ENCODE data around the gene TMEM198.

Gene TMEM198

GRCh38 chr2:219563271-219563928 is 19.6 kb downstream of the TMEM198 start:
- no peak for DNase-seq

GRCh38 chr2:219565130-219566080 is 21.6 kb downstream of the TMEM198 start:
- no peak for DNase-seq

DNA sequence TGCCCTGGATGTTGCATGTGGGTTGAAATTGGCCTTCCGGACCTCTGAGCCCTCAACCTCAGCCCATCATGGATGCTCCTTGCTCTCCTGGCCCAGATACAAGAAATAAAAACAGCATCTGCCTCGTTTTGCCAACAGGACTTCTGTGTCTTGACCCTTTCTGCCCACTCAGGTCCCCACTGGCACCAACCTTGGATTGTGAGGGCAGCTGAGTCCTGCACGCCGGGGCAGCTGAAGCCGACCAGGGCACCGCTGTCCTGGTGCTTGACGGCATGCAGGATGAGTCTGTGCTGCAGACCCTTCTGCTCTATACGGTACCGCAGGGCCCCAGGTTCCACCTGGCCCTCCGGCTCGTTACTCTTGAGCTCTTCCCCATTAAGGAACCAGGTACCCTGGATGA is 22.8 kb downstream of the TMEM198 start:
- DNase-seq, result no peak

DNA sequence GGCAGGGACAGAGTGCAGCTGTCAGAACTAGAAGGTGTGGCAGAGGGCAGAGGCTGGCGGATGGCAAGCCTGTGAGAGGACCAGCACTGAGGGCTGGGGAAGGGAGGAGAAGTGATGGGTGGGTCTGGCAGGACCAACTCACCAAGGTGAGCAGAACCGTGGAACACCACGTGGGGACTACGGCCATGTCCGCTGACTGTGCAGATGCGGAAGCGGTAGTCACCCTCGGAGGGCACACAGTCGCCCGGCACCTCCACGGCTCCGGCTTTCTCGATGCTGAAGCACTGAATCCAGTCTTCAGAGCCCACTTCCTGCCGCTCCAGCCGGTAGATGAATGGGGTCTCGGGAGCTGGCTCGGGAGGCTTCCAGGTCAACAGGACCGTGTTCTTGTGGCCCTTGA is 23.3 kb downstream of the TMEM198 start:
- no peak for DNase-seq

DNA sequence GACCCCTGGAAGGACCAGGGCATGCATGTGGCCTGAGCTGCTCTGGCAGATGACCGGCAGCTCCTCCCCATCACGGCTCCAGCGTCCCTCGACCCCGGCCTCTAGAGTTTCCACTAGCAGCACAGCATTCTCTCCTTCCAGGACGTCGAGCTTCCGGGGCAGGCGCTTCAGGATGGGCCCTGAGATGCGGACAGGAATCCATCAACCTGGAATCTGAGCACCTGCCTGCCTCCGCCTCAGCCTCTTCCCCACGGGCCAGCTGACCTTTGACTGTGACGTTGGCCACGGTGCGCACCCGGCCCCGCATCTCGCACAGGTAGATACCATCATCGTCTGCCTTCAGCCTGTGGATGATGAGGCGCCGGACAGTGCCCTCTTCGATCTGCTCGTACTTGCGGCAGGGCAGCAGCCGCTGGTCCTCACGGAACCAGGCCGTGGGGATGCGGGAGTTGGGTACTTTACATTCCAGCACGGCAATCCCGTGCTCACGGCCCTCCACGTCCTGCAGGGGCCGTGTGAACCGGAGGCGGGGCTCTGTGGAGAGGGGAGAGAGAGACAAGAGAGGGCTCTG is 24.0 kb downstream of the TMEM198 start:
- DNase-seq, result no peak

DNA sequence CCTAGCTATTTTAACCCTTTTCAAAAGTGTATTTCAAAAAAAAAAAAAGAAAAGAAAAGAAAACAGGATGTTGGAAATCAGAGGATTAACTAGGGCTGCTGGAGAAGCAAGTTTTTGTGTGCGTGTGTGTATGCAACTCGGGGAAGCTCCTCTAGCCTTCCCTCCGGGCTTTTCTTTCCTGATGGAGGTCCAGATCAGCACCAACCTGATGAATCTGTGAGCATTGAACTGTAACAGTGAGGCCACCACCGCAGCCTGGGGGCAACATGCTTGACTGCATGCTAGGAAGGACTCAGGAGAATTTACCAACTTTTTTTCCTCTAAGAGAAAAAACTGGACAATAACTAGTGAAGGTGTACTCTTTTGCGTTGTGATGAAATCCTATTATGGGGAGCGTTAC is 25.2 kb downstream of the TMEM198 start:
- DNase-seq, result no peak

DNA sequence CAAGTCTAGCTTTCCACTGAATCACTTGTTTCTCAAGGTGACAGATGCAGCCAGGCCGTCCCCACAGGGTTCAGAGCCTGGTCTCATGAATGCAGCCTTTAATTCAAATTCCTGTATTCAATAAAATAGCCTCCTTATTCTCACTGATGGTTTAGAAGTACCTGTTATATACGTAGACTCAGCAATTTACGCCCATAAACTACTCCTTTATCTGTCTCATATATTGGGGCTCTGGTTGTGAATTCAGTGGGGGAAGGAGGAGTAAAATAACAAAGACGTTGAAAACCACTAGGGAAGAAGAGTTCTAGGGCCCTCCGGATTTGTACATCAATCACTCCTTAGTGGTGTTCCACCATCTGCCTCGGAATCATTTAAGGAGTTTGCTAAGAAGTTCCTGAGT is 25.8 kb downstream of the TMEM198 start:
- DNase-seq, result no peak

- no peak for DNase-seq
Measured at GRCh38 chr2:219570194-219570923, 26.5 kb downstream of the TMEM198 start.

GRCh38 chr2:219570924-219571310 is 27.1 kb downstream of the TMEM198 start:
- no peak for DNase-seq

DNA sequence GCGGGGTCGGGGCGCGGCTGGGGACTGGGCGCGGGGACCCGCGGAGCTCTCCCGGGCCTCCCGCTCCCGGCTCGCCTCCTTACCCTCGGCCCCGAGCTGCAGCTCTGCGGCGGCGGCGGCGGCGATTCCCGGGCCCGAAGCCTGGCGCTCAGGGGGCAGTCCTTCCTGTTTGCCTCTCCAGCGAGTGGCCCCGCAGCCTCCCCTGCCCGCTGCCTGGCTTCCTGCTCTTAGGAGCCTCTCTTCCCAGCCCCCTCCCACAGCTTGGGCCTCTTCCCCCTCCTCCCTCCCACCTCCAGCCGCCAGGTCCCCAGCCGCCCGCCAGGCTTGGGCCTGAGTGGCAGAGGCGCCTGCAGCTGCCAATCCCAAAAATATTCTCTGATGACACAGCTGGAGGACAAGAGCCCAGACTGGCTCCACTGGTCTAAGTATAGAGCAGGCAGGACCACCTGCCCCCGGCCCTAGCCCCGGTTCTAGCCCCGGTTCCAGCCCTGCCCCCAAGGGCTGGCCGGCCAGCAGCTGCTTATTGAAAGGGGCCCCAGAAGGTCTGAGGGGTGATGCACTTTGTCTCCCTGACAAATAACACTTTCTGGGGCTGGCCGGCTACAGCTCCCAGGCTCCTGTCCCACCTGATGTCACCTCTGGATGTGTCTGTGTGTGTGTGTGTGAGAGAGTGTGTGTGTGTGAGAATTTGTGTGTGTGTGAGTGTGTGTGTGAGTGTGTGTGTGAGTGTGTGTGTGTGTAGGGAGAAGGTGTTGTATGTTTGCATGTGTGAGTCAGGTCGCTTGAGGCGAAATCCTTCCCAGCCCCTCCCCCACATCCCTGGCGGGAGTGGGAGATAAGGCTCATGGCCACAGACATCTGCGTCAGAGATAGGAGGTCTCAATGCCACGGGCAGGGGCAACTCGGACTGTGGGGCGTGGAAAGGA is 27.7 kb downstream of the TMEM198 start, which contains the start of gene OBSL1:
OBSL1 (minus strand) TSS at position 229 of the 926 bp plus-strand sequence. CDS start 307 bp downstream, outside the sequence.
- DNase-seq, result peak; percentile 67

- DNase-seq, result no peak
Measured at GRCh38 chr2:219572237-219573001, 28.6 kb downstream of the TMEM198 start, which contains the start of gene INHA. Gene INHA (plus strand): TSS chr2:219572310. CDS start chr2:219572375, 65 bp downstream.

GRCh38 chr2:219573166-219573565 is 29.3 kb downstream of the TMEM198 start:
- no peak for DNase-seq

- no peak for DNase-seq
Measured at GRCh38 chr2:219574484-219575311, 30.9 kb downstream of the TMEM198 start.

DNA sequence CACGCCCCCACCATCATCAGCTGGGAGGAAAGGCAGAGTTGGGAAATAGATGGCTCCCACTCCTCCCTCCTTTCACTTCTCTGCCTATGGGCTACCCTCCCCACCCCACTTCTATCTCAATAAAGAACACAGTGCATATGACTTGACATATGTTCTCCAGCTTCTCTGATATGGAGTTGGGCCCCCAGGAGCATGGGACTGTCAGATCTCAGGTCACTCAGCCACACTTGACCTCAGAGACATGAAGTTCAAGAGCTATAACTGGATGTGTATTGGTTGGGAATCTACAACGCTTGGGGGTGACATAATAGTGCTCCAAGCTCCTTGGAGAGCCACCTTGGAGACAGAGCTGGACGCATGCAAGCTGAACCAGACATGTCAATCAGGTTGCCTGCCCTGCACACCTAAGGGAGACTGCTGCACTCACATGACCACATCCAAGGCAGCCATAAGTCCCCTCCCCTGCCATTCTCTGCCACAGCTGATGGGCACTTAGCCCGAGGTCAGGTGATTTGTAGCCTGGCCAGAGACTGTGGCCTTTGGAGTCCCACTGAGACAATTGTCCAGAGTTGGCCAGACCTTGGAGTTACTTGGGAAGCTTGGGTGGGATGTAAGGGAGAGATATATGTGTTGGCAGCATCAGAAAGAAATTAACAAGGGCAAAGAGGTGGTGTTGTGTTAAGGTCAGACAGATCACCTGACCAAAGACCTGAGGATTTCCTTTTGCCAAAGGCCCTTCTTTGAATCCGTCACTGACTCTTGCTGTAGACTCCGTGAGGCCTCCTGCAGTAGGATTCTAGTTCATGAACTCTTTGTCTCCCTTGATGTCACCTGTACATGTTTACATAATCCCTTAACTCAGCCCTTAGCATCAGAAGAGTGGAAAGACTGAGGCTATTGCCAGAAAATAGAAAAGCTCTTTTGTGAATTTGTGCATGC is 32.0 kb downstream of the TMEM198 start:
- no peak for DNase-seq

DNA sequence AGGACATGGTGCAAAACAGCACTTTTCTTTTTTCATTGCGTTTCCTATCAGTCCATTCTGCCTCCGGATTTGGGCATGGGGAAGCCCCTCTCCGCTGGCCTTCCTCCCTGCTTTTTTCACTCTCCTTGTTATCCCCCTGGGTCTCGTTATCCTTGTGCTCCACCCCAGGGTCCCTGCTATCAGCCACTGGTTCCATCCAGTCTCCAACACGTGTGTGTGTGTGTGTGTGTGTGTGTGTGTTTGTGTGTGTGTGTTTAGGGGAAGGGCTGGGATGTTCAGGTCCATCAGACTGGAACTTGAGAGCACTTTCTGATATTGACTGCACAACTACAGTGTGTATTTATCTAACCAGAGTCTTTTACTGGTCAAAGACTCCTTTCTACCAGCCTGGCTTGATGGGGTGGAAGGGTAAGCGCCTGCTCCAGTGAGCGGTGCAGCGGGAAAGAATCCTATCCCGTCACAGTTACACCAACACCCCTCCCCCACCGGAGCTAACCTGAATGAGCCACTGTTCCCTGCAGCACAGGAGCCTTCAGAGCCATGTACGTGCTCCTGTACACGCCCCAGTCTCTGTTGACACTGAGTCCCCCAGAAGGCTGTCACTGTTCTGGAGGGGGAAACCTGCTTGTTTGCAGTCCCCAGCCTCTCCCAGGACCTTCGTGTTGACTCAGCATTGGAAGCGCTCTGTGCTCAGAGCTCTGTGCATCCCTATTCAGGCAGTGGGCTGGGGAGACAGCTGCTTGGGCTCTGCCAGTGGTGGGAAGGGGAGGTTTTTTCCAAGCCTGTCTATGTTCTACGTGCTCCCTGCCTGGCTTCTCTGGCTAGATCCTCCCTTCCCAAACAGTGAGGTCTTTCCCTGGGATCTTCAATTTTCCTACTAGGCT is 32.9 kb downstream of the TMEM198 start:
- DNase-seq, result peak; percentile 16

GRCh38 chr2:219578811-219579613 is 35.2 kb downstream of the TMEM198 start:
- DNase-seq, result no peak

- no peak for DNase-seq
Measured at GRCh38 chr2:219581346-219581745, 37.5 kb downstream of the TMEM198 start.
